ENCODE measurements around the gene AFG3L2.

- TF ChIP-seq CTCF (IDR thresholded peaks at IDR 0.05) (no peak), POLR2A (IDR thresholded peaks at IDR 0.05) (no peak)
Measured at GRCh38 chr18:12281861-12282260, 95.2 kb downstream of the AFG3L2 start.
